ENCODE results near the gene PRPF8. TPM values are rescaled to one million over a fixed set of nuclear protein-coding genes. Genes with fewer than 3 reads are reported as not detected.

PRPF8 gene
- polyA plus RNA-seq, 1 donor from 2014 or later = 56.9 TPM

- Histone ChIP-seq H3K36me3 (ENCODE audit: insufficient read depth, low read length) (no peaks in the 10 kb centered on the region), H3K79me2 (replicated peaks; ENCODE audit: insufficient read depth, low read length) (no peaks in the 10 kb centered on the region), H3K9me3 (ENCODE audit: low read length) (no peaks in the 10 kb centered on the region), H3F3A (ENCODE audit: insufficient read depth, low read length, poor library complexity, severe bottlenecking) (no peaks in the 10 kb centered on the region), H3K27ac (ENCODE audit: low read length) (no peak overlapping the region), H3K4me2 (ENCODE audit: low read length) (no peak overlapping the region), H4K20me1 (ENCODE audit: insufficient read depth) (no peaks in the 10 kb centered on the region), H3K4me3 (ENCODE audit: low read length) (no peak overlapping the region), H3K9me2 (ENCODE audit: insufficient read depth, low read length) (no peaks in the 10 kb centered on the region), H3K9ac (ENCODE audit: low read length) (no peak overlapping the region), H3K27me3 (ENCODE audit: insufficient read depth, low read depth, low read length) (no peaks in the 10 kb centered on the region), H2AFZ (ENCODE audit: low read depth, low read length) (no peak overlapping the region)
- no peak for TF ChIP-seq EP300 (conservative IDR thresholded peaks at IDR 0.05; ENCODE audit: poor library complexity, severe bottlenecking)
- no peak for TF ChIP-seq TAF1 (IDR thresholded peaks at IDR 0.05; ENCODE audit: low read depth)
- no peak for TF ChIP-seq CTCF (IDR thresholded peaks at IDR 0.05; ENCODE audit: poor library complexity, severe bottlenecking)
Observed at GRCh38 chr17:1636732-1637285, 47.9 kb downstream of the PRPF8 start.

- TF ChIP-seq SMC3 (conservative IDR thresholded peaks at IDR 0.05; ENCODE audit: poor library complexity) (no peak), MXI1 (conservative IDR thresholded peaks at IDR 0.05; ENCODE audit: poor library complexity, severe bottlenecking) (no peak), POLR2AphosphoS5 (IDR thresholded peaks at IDR 0.05) (no peak), CTCF (IDR thresholded peaks at IDR 0.05; ENCODE audit: poor library complexity, severe bottlenecking) (no peak), EP300 (conservative IDR thresholded peaks at IDR 0.05; ENCODE audit: poor library complexity, severe bottlenecking) (no peak), REST (IDR thresholded peaks at IDR 0.05; ENCODE audit: borderline replicate concordance) (no peak), EZH2 (IDR thresholded peaks at IDR 0.05; ENCODE audit: borderline replicate concordance, insufficient read depth, low read length, poor library complexity, severe bottlenecking) (no peak), TAF1 (IDR thresholded peaks at IDR 0.05; ENCODE audit: low read depth) (no peak), RAD21 (conservative IDR thresholded peaks at IDR 0.05) (no peak)
- Histone ChIP-seq H4K20me1 (ENCODE audit: insufficient read depth) (no peaks in the 10 kb centered on the region), H3K4me3 (ENCODE audit: low read length) (no peak overlapping the region), H3F3A (ENCODE audit: insufficient read depth, low read length, poor library complexity, severe bottlenecking) (no peaks in the 10 kb centered on the region), H3K27me3 (ENCODE audit: insufficient read depth, low read depth, low read length) (no peaks in the 10 kb centered on the region), H3K4me2 (ENCODE audit: low read length) (no peak overlapping the region), H3K9me2 (ENCODE audit: insufficient read depth, low read length) (no peaks in the 10 kb centered on the region), H3K79me2 (replicated peaks; ENCODE audit: insufficient read depth, low read length) (no peaks in the 10 kb centered on the region), H3K9me3 (ENCODE audit: low read length) (no peaks in the 10 kb centered on the region), H2AFZ (ENCODE audit: low read depth, low read length) (no peak overlapping the region), H3K9ac (ENCODE audit: low read length) (no peak overlapping the region), H3K36me3 (ENCODE audit: insufficient read depth, low read length) (no peaks in the 10 kb centered on the region), H3K27ac (ENCODE audit: low read length) (no peak overlapping the region)
Observed at GRCh38 chr17:1635675-1636465, 48.8 kb downstream of the PRPF8 start.

Measured in neural cell (in vitro differentiated cells).